GM19324 (cell line): Measurements from ENCODE around the gene SND1.

Experiments used
- ATAC-seq: cut with Tn5 transposase; IDR thresholded peaks from one replicate; pipeline ENCODE4 v1.9.1; 2021; ENCODE audit warnings: mild to moderate bottlenecking, moderate library complexity; ENCODE audit not compliant: unreplicated experiment, low FRiP score

SND1 gene

GRCh38 chr7:128075242-128076095, 423.5 kb downstream of the SND1 start:
- no peak for ATAC-seq

- no peak for ATAC-seq
These were observed 424.3 kb downstream of the SND1 start for GRCh38 chr7:128076196-128076795.

GRCh38 chr7:128076796-128077271, 424.8 kb downstream of the SND1 start:
- ATAC-seq, result no peak

- no peak for ATAC-seq
These were observed 426.3 kb downstream of the SND1 start for GRCh38 chr7:128078309-128078708.

GRCh38 chr7:128080169-128080568, 428.2 kb downstream of the SND1 start:
- ATAC-seq, result no peak

GRCh38 chr7:128081351-128081750, 429.4 kb downstream of the SND1 start:
- no peak for ATAC-seq

- no peak for ATAC-seq
These were observed 429.8 kb downstream of the SND1 start for GRCh38 chr7:128081808-128082207.

GRCh38 chr7:128082431-128082830, 430.4 kb downstream of the SND1 start:
- ATAC-seq, result no peak

GRCh38 chr7:128084896-128085608, 433.1 kb downstream of the SND1 start:
- no peak for ATAC-seq

- ATAC-seq, result no peak
These were observed 438.5 kb downstream of the SND1 start for GRCh38 chr7:128090492-128090891.

- ATAC-seq, result no peak
These were observed 439.1 kb downstream of the SND1 start for GRCh38 chr7:128091106-128091505.

- no peak for ATAC-seq
These were observed 440.2 kb downstream of the SND1 start for GRCh38 chr7:128092221-128092620.

GRCh38 chr7:128093614-128094570, 441.9 kb downstream of the SND1 start:
- ATAC-seq, result no peak

- no peak for ATAC-seq
These were observed 442.7 kb downstream of the SND1 start for GRCh38 chr7:128094686-128095085.

- ATAC-seq, result no peak
These were observed 445.3 kb downstream of the SND1 start for GRCh38 chr7:128097211-128097731.

GRCh38 chr7:128098629-128099028, 446.6 kb downstream of the SND1 start:
- no peak for ATAC-seq

GRCh38 chr7:128099204-128099671, 447.2 kb downstream of the SND1 start:
- ATAC-seq, result no peak

- ATAC-seq, result no peak
These were observed 448.4 kb downstream of the SND1 start for GRCh38 chr7:128100225-128100948.
